PFSK-1 (cell line): ENCODE data around the gene ITGA8.

Experiments
- FOXP2 ChIP-seq: optimal IDR thresholded peaks from 2 replicates; pipeline ENCODE3; 2011; ENCODE audit warnings: borderline replicate concordance, control low read depth, inconsistent platforms; ENCODE audit not compliant: insufficient read depth; ENCODE audit errors: extremely low read length, extremely low read depth
- POLR2AphosphoS5 ChIP-seq: IDR thresholded peaks from 2 replicates; pipeline ENCODE4 v1.6.1; 2012; ENCODE audit warnings: low read depth, mild to moderate bottlenecking, control low read depth, low read length, moderate library complexity
- REST ChIP-seq, 2 experiments: IDR thresholded peaks; 2 replicates each; pipeline versions ENCODE4 v1.6.1 to v1.8.0; 2011 to 2012; ENCODE audit warnings: low read depth in 2 of 2, low read length in 2 of 2, control low read depth in 1 of 2, inconsistent platforms in 1 of 2, mild to moderate bottlenecking in 1 of 2, moderate library complexity in 1 of 2; ENCODE audit not compliant: insufficient read depth in 1 of 2
- SIN3A ChIP-seq: IDR thresholded peaks from 2 replicates; pipeline ENCODE4 v1.6.1; 2012; ENCODE audit warnings: mild to moderate bottlenecking, low read length, moderate library complexity, borderline replicate concordance; ENCODE audit not compliant: insufficient read depth
- TAF1 ChIP-seq: IDR thresholded peaks from 2 replicates; pipeline ENCODE4 v1.6.1; 2012; ENCODE audit warnings: low read length, control low read depth, borderline replicate concordance; ENCODE audit not compliant: insufficient read depth

The ITGA8 gene

GRCh38 chr10:15570738-15571339 is 148.9 kb downstream of the ITGA8 start:
- no peak for TF ChIP-seq SIN3A
- TF ChIP-seq POLR2AphosphoS5, result no peak
- no peak for TF ChIP-seq FOXP2
- no peak for TF ChIP-seq REST (IDR thresholded peaks at IDR 0.05; ENCODE audit: insufficient read depth in 1 of 2, low read depth in 2 of 2, low read length in 2 of 2)
- TF ChIP-seq TAF1, result no peak

- TF ChIP-seq POLR2AphosphoS5 (no peak), SIN3A (no peak), FOXP2 (no peak), REST (IDR thresholded peaks at IDR 0.05; ENCODE audit: insufficient read depth in 1 of 2, low read depth in 2 of 2, low read length in 2 of 2) (no peak), TAF1 (no peak)
Measured at GRCh38 chr10:15567952-15568351, 151.8 kb downstream of the ITGA8 start.

- TF ChIP-seq POLR2AphosphoS5, result no peak
- no peak for TF ChIP-seq FOXP2
- no peak for TF ChIP-seq REST (IDR thresholded peaks at IDR 0.05; ENCODE audit: insufficient read depth in 1 of 2, low read depth in 2 of 2, low read length in 2 of 2)
- TF ChIP-seq TAF1, result no peak
- TF ChIP-seq SIN3A, result no peak
Measured at GRCh38 chr10:15563246-15563645, 156.5 kb downstream of the ITGA8 start.

GRCh38 chr10:15562578-15562977 is 157.1 kb downstream of the ITGA8 start:
- TF ChIP-seq REST (IDR thresholded peaks at IDR 0.05; ENCODE audit: insufficient read depth in 1 of 2, low read depth in 2 of 2, low read length in 2 of 2), result no peak
- TF ChIP-seq FOXP2, result no peak
- no peak for TF ChIP-seq TAF1
- TF ChIP-seq POLR2AphosphoS5, result no peak
- TF ChIP-seq SIN3A, result no peak

- TF ChIP-seq SIN3A (no peak), FOXP2 (no peak), TAF1 (no peak), REST (IDR thresholded peaks at IDR 0.05; ENCODE audit: insufficient read depth in 1 of 2, low read depth in 2 of 2, low read length in 2 of 2) (no peak), POLR2AphosphoS5 (no peak)
Measured at GRCh38 chr10:15562116-15562515, 157.6 kb downstream of the ITGA8 start.
